A549 treated with RU486 at 1 μM for 4 hours (cell line): Measurements from ENCODE around the gene HOXC12. TPM values are rescaled to one million over a fixed set of nuclear protein-coding genes. Genes with fewer than 3 reads are reported as not detected.

Experiments
- total RNA-seq: library from RNA; stranded (reverse); fragments of 200-300 nt; extraction: Qiagen RNA extraction; gene quantifications from 5 replicates; pipeline ENCODE4 v1.2.3, GENCODE V29; 2022; ENCODE audit warnings: low read depth

Gene HOXC12
- not detected in 5 replicates for total RNA-seq

GRCh38 chr12:53954694-53955035 is at the start of gene HOXC12:
TSS of gene HOXC12 (plus strand) at chr12:53954903. CDS start at chr12:53954930, 27 bp downstream.

GRCh38 chr12:53938326-53939140 is 16.2 kb upstream of the HOXC12 start, which contains the start of gene HOXC13:
TSS of gene HOXC13 (plus strand) at chr12:53938831. CDS start at chr12:53938907, 76 bp downstream.

GRCh38 chr12:53972722-53973235 is 18.1 kb downstream of the HOXC12 start, which contains the start of gene HOXC11:
TSS of gene HOXC11 (plus strand) at chr12:53973126. CDS start at chr12:53973242, 116 bp downstream.

GRCh38 chr12:53974084-53975063 is 19.7 kb downstream of the HOXC12 start, which contains the start of gene HOTAIR:
TSS of gene HOTAIR (minus strand) at chr12:53974954.

GRCh38 chr12:53984901-53985691 is 30.4 kb downstream of the HOXC12 start, which contains the start of gene HOXC10:
TSS of gene HOXC10 (plus strand) at chr12:53985146. CDS start at chr12:53985260, 114 bp downstream.

GRCh38 chr12:54000116-54001114 is 45.7 kb downstream of the HOXC12 start, which contains the start of gene HOXC9:
TSS of gene HOXC9 (plus strand) at chr12:54000161. CDS start at chr12:54000189, 28 bp downstream.

Other genes with a start within 250 kb of the HOXC12 start
- 16.0 to 22.1 TPM (median 18.4 TPM) in 5 replicates for gene CALCOCO1, start 227.5 kb upstream of the HOXC12 start, total RNA-seq
- not detected in 5 replicates for gene CISTR, start 202.9 kb upstream of the HOXC12 start, total RNA-seq
- gene HOXC13, start 16.1 kb upstream of the HOXC12 start, total RNA-seq, result 7.7 to 14.1 TPM (median 9.8 TPM) in 5 replicates
- gene HOXC11, start 18.2 kb downstream of the HOXC12 start, total RNA-seq, result 0.39 to 0.58 TPM (median 0.45 TPM) in 5 replicates
- 0.07 to 0.17 TPM (median 0.12 TPM) in 4 of 5 replicates, not detected in the other for gene HOTAIR, start 20.1 kb downstream of the HOXC12 start, total RNA-seq
- gene HOXC10, start 30.2 kb downstream of the HOXC12 start, total RNA-seq, result 2.2 to 5.4 TPM (median 2.6 TPM) in 5 replicates
- 11.4 to 14.1 TPM (median 13.1 TPM) in 5 replicates for gene HOXC9, start 45.3 kb downstream of the HOXC12 start, total RNA-seq
- gene HOXC8, start 54.1 kb downstream of the HOXC12 start, total RNA-seq, result 4.4 to 5.6 TPM (median 5.3 TPM) in 5 replicates
- gene HOXC6, start 73.5 kb downstream of the HOXC12 start, total RNA-seq, result 4.2 to 5.4 TPM (median 4.5 TPM) in 5 replicates
- 0.43 to 1.1 TPM (median 0.80 TPM) in 5 replicates for gene HOXC5, start 78.1 kb downstream of the HOXC12 start, total RNA-seq
- gene HOXC4, start 98.9 kb downstream of the HOXC12 start, total RNA-seq, result 2.2 to 4.2 TPM (median 3.8 TPM) in 5 replicates
- 22.8 to 33.0 TPM (median 31.6 TPM) in 5 replicates for gene SMUG1, start 234.1 kb downstream of the HOXC12 start, total RNA-seq